Uterus (tissue), 2 donors: ENCODE measurements around the gene CFAP119.

Experiments
- CTCF ChIP-seq, 4 experiments: fragments of 200-600 bp in 2 of 4; fragments of 450-650 bp in 2 of 4; sonication (generic) in 2 of 4; IDR thresholded peaks; one replicate each; pipeline ENCODE4 v1.5.1; 2016 to 2019; ENCODE audit warnings: antibody characterized with exemption in 4 of 4, mild to moderate bottlenecking in 2 of 4, moderate library complexity in 1 of 4
- POLR2A ChIP-seq, 2 donors: fragments of 450-650 bp; IDR thresholded peaks; one replicate each; pipeline ENCODE4 v1.6.1; 2016; ENCODE audit warnings: antibody characterized with exemption in 2 of 2, mild to moderate bottlenecking in 1 of 2, moderate library complexity in 1 of 2

GRCh38 chr16:30769379-30770089, 7.7 kb upstream of the CFAP119 start:
- no peak for TF ChIP-seq POLR2A (IDR thresholded peaks at IDR 0.05)
- no peak for TF ChIP-seq CTCF (IDR thresholded peaks at IDR 0.05)
